ENCODE results near the gene CHKB.
A peak's percentile ranks its signal among the peaks of the same experiment; 100 is the strongest.

CHKB gene, protein sequence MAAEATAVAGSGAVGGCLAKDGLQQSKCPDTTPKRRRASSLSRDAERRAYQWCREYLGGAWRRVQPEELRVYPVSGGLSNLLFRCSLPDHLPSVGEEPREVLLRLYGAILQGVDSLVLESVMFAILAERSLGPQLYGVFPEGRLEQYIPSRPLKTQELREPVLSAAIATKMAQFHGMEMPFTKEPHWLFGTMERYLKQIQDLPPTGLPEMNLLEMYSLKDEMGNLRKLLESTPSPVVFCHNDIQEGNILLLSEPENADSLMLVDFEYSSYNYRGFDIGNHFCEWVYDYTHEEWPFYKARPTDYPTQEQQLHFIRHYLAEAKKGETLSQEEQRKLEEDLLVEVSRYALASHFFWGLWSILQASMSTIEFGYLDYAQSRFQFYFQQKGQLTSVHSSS

DNA sequence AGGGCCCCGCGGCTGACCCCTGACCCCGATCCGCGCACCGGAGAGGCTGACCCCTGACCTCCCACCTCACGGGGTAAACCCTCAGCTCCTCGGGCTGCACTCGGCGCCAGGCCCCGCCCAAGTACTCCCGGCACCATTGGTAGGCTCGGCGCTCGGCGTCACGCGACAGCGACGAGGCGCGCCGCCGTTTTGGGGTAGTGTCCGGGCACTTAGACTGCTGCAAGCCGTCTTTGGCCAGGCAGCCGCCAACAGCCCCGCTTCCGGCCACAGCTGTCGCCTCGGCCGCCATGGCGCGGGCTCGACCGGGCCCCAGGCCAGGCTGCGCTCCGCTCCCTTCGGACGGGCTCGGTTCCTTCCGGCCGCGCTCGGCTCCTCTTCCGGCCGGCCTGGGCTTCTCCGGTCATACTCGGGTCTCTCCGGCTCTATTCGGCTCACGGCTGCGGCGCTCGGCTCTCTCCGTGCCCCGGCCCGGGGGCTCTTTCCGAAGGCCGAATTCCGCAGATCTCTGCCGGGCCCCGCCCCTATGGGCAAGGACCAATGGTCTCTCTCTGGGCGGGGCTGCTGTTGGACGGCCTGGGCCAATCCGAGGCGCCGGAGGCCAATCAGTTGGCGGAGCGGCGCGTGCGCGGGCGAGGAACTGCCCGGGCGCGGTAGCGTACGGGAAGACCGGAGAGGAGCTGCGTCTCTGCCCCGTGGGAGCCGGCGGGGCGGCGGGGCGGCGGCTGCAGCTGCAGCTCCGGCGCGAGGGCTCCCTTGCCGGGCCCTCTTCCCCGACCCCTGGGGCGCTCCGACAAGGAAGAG is at the start of gene CHKB:
Gene CHKB (minus strand): TSS at position 357 of the 801 bp plus-strand sequence. CDS start 68 bp downstream, at position 289.
- peaks cover 27% of the 10 kb centered on the region for H3K4me1 Mint-ChIP-seq
- peak; percentile 95 for ATAC-seq
- no peaks in the 10 kb centered on the region for H3K27me3 Mint-ChIP-seq
- peak; percentile 98 for DNase-seq
- peak within 1 kb of the TSS; percentile 90 for H3K27ac Mint-ChIP-seq
- H3K9me3 Mint-ChIP-seq: no peaks in the 10 kb centered on the region
- H3K4me3 Mint-ChIP-seq: peak within 1 kb of the TSS; percentile 91
- peaks cover 5% of the 10 kb centered on the region for H3K36me3 Mint-ChIP-seq (ENCODE audit: low read depth)

DNA sequence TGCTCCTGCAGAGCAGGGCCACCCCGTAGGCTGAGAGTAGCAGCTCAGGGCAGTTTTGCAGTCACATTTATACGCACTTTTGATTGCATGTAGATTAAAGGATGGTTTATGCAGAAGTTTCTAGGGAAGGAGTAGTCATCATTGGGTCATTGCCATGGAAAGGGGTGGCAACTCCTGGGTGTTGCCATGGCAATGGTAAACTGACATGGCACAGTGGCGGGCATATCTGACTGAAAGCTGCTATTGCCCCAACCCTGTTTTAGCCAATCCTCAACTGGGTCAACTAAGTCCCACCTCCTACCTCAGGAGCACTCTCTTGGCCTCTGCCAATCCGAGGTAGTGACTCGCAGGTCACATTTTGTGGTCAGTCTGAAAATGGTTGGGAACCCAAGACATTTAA is 47.7 kb upstream of the CHKB start:
- Mint-ChIP-seq H3K36me3 (ENCODE audit: low read depth) (no peaks in the 10 kb centered on the region), H3K4me3 (no peak overlapping the region), H3K9me3 (no peaks in the 10 kb centered on the region), H3K27ac (no peak overlapping the region), H3K4me1 (peaks cover 21% of the 10 kb centered on the region), H3K27me3 (no peaks in the 10 kb centered on the region)
- no peak for DNase-seq
- ATAC-seq: no peak

DNA sequence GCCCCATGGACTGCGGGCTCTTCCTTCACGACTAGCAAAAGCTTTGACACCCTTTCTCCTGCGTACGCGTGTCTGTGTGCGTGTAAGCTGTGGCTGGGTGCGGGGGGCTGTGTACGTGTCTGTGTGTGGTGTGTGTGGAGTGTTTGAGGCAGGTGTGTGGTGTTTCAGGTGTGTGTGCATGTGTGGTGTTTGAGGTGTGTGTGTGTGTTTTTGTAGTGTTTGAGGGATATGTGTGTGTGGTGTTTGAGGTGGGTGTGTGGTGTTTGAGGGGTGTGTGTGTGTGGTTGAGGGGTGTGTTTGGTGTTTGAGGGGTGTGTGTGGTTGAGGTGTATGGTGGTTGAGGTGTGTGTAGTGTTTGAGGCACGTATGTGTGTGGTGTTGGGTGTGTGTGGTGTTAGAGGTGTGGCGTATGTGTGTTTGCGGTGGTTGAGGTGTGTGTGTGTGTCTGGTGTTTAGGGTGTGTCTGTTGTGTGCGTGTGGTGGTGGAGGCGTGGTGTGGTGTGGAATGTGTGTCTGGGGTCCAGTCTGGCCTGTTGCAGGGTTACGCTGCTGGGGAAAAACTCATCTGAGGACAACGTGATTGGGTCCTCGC is 46.0 kb upstream of the CHKB start:
- no peak for DNase-seq
- Mint-ChIP-seq H3K36me3 (ENCODE audit: low read depth) (no peaks in the 10 kb centered on the region), H3K27me3 (no peaks in the 10 kb centered on the region), H3K4me3 (peak overlapping the region; percentile 83), H3K9me3 (no peaks in the 10 kb centered on the region), H3K4me1 (peaks cover 21% of the 10 kb centered on the region), H3K27ac (peak overlapping the region; percentile 67)
- no peak for ATAC-seq

DNA sequence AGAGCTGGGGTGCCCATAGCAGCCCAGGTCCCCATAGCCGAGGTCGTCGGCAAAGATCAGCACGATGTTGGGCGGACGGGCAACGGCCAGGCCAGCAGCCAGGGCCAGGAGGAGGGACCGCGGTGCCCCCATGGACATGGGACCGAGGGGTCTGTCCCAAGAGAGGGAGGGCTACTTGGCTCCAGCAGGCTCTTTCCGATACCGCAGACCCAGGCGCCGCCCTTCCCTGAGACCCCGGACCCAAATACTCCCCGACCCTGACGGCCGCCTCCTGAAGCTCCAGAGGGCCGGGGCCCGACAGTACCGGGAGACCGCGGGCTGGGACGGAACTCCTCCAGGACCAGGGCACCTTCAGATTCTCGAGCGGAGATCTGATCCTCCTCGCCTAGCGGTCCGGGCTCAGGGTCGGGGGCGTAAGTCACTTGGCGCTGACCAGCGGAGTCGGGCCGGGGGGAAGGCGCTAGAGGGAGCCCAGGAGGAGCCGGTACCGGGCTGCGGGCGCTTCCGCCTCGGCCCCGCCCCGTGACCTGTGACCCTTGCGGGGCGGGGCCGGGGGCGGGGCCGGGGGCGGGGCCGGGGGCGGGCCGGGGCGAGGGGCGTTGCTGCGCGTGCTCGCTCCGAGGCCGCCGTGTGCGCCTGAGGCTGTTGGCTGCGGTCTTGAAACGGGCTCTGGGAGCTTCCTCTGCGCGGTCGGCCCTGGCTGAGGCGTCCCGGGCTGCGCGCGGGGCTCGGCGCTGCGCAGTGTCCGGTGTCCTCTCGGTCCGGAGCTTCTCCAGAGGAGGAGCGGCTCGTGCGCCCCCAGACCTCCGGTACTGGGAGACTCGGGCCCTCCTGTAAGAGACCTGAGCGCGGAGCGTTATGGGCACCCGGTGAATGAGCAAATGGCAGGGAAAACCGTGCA is 45.2 kb upstream of the CHKB start, which contains the start of gene ARSA:
Gene ARSA (minus strand): TSS at position 511 of the 901 bp plus-strand sequence. CDS start 373 bp downstream, at position 138.
- H3K9me3 Mint-ChIP-seq: no peaks in the 10 kb centered on the region
- no peaks in the 10 kb centered on the region for H3K36me3 Mint-ChIP-seq (ENCODE audit: low read depth)
- no peaks in the 10 kb centered on the region for H3K27me3 Mint-ChIP-seq
- H3K4me1 Mint-ChIP-seq: peaks cover 24% of the 10 kb centered on the region
- ATAC-seq: peak; percentile 86
- peak within 1 kb of the TSS; percentile 67 for H3K27ac Mint-ChIP-seq
- H3K4me3 Mint-ChIP-seq: peak within 1 kb of the TSS; percentile 83
- peak; percentile 73 for DNase-seq

DNA sequence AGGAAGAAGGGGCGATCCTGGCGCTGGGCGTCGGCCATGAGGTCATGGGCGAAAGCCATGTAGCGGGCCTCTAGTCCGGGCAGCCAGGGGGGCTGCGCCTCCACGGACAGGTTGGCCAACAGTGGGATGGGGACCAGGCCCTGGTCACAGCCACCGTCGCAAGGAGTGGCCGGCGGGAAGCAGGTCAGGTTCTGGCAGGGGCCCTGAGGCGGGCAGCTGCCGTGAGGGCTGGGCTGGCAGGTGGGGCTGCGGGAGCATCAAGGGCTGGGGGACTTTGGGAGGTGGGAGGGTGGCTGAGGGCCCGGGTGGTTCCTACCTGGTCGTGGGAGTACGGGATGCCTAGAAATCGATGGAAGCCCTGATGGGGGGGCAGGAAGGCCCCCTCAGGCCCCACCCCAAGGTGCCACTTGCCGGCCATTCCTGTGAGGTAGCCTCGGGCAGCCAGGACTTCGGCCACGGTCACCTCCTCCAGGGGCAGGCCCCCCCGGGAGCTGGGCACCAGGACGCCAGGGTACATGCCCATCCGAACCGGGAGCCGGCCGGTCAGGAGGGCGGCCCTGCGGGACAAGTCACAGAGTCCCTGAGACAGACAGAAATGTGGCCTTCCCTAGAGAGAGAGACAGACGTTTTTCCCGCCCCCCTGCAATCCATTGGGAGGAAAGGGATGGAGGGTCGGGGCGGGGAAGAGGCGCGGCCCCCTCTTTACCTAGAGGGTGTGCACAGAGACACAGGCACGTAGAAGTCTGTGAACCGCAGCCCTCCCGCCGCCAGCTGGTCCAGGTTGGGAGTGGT is 44.4 kb upstream of the CHKB start:
- H3K4me3 Mint-ChIP-seq: peak overlapping the region; percentile 80
- no peaks in the 10 kb centered on the region for H3K27me3 Mint-ChIP-seq
- ATAC-seq (no peak), DNase-seq (no peak)
- H3K4me1 Mint-ChIP-seq: peaks cover 32% of the 10 kb centered on the region
- no peaks in the 10 kb centered on the region for H3K36me3 Mint-ChIP-seq (ENCODE audit: low read depth)
- no peaks in the 10 kb centered on the region for H3K9me3 Mint-ChIP-seq
- no peak overlapping the region for H3K27ac Mint-ChIP-seq

DNA sequence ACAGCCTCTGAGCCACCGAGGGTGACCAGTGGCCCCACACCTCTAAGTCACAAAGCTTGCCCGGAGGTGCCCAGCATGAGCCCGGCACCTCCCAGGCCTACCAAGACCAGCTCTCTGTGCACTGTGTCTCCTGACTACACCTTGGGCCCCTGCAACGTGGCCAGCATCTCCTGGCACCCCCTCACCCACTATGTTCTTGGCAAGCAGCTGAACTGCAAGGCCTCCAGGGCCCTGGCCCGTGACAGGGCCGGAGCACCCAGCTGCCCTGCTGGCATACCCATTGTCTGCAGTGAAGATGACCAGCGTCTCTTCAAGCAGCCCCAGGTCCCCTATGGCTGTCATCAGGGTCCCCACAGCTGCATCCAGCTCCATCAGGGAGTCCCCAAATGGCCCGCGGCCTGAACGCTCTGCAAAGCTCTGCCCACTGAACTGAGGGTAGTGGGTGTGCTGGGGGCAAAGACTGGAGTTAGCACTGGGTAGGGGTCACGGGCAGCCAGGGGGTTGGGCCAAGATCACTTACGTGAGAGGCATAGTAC is 43.7 kb upstream of the CHKB start:
- no peaks in the 10 kb centered on the region for H3K9me3 Mint-ChIP-seq
- no peak overlapping the region for H3K27ac Mint-ChIP-seq
- no peak for DNase-seq
- H3K27me3 Mint-ChIP-seq: no peaks in the 10 kb centered on the region
- peaks cover 39% of the 10 kb centered on the region for H3K4me1 Mint-ChIP-seq
- H3K4me3 Mint-ChIP-seq: peak overlapping the region; percentile 54
- no peaks in the 10 kb centered on the region for H3K36me3 Mint-ChIP-seq (ENCODE audit: low read depth)
- ATAC-seq: no peak

DNA sequence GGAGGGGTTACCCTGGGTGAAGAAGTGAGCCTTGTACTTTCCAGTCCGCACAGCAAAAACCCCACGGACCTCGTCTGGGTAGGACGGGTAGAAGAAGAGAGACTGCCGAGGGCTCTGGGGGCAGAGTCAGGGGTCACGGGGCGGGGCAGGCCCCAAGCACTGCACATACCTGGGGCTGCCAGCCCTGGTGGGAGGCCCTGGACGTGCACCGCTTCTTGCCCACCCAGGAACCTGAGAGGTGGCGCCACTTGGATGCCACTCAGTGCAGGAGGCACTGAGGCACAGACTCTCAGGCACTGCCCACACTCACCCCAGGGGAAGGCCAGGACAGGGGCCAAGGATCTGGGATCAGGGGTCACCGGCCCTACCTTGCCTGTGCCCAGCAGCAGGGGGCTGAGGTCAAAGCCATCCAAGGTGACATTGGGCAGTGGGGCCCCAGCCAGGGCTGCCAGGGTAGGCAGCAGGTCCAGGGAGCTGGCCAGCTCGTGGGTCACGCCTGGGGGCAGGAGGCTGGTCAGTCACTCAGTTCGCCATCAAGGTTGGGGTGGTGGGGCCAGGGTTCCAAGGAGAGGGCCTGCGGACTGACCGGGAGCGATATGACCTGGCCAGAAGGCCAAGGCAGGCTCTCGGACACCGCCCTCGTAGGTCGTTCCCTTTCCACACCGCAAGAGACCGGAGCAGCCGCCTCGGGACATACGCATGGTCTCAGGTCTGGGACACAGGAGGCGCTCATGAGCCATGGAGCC is 43.1 kb upstream of the CHKB start:
- H3K27ac Mint-ChIP-seq: no peak overlapping the region
- no peak for ATAC-seq
- H3K36me3 Mint-ChIP-seq (ENCODE audit: low read depth): no peaks in the 10 kb centered on the region
- H3K27me3 Mint-ChIP-seq: no peaks in the 10 kb centered on the region
- no peak for DNase-seq
- no peak overlapping the region for H3K4me3 Mint-ChIP-seq
- H3K9me3 Mint-ChIP-seq: no peaks in the 10 kb centered on the region
- peaks cover 45% of the 10 kb centered on the region for H3K4me1 Mint-ChIP-seq

DNA sequence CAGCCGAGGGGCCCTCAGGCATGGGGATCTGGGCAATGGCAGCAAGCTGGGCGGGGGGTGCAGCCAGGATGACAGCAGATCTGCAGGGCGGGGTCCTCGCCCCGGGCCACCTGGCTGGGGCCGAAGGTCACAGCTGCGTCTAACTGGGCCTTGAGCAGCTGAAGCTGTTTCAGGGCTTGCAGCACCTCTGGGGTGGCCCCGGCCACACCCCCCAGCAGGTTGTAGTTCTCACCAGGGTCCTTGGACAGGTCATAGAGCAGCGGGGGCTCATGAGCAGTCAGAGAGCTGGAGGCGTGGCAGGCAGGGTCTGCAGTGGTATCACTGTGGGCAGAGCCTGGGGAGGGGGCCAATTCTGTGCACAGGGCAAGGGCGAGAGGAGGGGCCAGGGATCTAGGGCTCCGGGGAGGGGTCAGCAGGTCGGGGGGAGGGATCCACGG is 42.5 kb upstream of the CHKB start:
- H3K4me3 Mint-ChIP-seq: no peak overlapping the region
- DNase-seq: no peak
- peaks cover 49% of the 10 kb centered on the region for H3K4me1 Mint-ChIP-seq
- ATAC-seq: no peak
- H3K27me3 Mint-ChIP-seq: no peaks in the 10 kb centered on the region
- no peak overlapping the region for H3K27ac Mint-ChIP-seq
- no peaks in the 10 kb centered on the region for H3K9me3 Mint-ChIP-seq
- H3K36me3 Mint-ChIP-seq (ENCODE audit: low read depth): no peaks in the 10 kb centered on the region

DNA sequence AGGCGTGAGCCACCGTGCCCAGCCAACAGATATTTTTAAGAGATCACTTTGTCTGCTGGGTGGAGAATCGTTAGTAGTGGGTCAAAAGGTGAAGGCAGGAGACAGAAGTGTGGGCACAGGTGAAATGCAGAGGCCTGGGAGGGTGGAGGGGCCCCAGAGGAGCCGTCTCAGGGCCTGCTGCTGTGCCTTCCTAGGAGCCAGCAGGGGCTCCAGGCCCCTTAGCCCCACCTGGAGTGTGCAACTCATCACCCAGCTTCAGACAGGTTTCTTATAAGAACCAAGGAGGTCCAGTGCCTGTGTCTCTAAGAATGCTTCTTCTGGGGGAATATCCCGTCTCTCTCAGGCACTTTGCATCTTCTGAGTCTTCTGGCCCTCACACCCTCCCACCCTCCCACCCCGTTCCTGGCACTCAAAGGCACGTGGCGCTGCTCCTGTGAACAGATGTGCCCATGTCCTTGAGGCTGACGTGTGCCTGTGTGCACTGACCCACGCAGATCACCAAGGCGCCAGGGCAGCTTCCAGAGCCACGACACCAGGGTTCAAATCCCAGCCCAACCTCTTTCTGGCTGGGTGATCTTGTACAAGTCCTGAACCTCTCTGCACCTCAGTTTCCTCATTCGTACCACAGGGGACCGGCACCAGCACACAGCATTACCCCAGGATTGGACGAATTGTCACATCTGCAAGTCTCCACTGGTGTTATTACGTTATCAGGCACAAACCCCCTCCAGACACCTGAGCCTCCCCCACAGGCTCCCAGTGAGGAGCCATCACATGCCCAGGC is 41.9 kb upstream of the CHKB start:
- H3K27me3 Mint-ChIP-seq: no peaks in the 10 kb centered on the region
- no peak for ATAC-seq
- no peak for DNase-seq
- no peak overlapping the region for H3K4me3 Mint-ChIP-seq
- H3K36me3 Mint-ChIP-seq (ENCODE audit: low read depth): no peaks in the 10 kb centered on the region
- no peak overlapping the region for H3K27ac Mint-ChIP-seq
- no peaks in the 10 kb centered on the region for H3K9me3 Mint-ChIP-seq
- H3K4me1 Mint-ChIP-seq: peaks cover 52% of the 10 kb centered on the region

DNA sequence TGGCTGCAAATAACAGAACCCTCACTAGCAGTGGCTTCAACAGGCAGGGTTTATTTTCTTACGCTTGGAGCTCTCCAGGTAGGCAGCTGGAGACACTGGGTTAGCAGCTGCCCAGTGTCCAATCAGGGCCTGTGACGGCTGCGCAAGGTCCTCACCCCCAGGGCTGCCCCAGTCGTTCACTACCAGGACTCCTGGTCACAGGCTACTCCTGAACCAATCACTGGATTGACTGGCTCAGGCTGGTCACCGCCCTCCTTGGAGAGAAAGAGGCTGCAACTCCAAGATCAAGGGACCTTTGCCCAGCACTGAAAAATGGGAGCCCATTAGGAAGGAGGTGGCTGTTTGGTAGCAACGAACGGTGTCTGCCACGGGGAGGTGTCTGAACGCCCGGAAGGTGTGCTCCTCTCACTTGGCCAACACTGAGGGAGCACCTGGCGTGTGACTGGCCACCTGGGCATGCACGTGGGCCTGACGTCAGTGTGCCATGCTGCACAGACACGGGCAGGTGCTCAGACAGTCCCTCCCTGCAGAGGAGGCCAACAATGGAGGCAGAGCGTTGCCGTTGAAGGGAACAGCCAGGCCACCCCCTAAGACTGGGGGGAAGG is 40.2 kb upstream of the CHKB start:
- Mint-ChIP-seq H3K27ac (no peak overlapping the region), H3K9me3 (no peaks in the 10 kb centered on the region), H3K36me3 (ENCODE audit: low read depth) (no peaks in the 10 kb centered on the region), H3K4me3 (no peak overlapping the region), H3K27me3 (no peaks in the 10 kb centered on the region), H3K4me1 (peaks cover 44% of the 10 kb centered on the region)
- DNase-seq (no peak), ATAC-seq (no peak)

DNA sequence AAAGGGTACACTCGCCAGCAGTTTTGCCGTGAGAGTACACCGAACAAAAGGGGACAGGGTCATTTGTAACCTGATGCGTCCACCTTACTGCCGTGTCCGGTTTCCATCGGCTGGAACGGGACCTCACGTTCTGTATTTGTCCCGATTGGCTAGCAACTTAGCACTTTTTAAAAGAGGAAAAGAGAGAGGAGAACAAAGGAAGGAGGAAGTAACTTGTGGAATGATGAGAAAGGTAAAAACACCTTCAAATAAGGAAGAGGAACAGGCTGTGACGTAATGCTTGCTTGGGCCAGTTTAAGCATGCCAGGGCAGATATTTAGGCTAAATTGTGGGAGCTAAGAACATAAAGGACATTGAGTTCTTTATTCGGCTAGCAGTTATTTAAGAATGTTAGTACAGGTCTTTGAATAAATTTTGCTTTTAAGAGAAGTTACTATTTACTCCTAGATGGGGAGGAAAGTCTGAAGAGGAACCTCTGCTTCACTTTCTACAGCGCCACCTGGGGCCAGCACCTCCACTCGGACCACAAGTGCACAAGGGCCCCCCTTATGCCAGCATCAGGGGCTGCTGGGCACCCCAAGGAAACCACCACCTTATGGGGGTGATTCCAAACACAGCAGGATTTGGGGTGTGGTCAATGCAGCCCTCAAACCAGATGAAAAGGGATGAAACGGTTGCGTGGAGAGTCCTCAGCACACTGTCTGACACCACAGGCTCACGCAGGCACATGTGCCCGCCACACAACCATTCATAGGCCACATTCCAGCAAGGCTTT is 39.5 kb upstream of the CHKB start:
- Mint-ChIP-seq H3K4me3 (peak overlapping the region; percentile 73), H3K36me3 (ENCODE audit: low read depth) (no peaks in the 10 kb centered on the region), H3K27me3 (peaks cover 1% of the 10 kb centered on the region), H3K27ac (peak overlapping the region; percentile 86), H3K9me3 (no peaks in the 10 kb centered on the region), H3K4me1 (peaks cover 44% of the 10 kb centered on the region)
- ATAC-seq (no peak), DNase-seq (peak; percentile 42)
